ENCODE data around the gene AFG1L.

GRCh38 chr6:108355120-108355519 is 60.3 kb downstream of the AFG1L start:
- TF ChIP-seq CTCF (conservative IDR thresholded peaks at IDR 0.05; ENCODE audit: low read length): no peak
- TF ChIP-seq EZH2phosphoT487 (IDR thresholded peaks at IDR 0.05; ENCODE audit: borderline replicate concordance): no peak

Measured in Loucy (cell line).